Lower lobe of right lung (tissue), 2 donors: ENCODE measurements around the gene CCDC57. TPM values are rescaled to one million over a fixed set of nuclear protein-coding genes. Genes with fewer than 3 reads are reported as not detected.

Experiments used
- ATAC-seq, 2 donors: fragments of 200-7000 bp; cut with Tn5 transposase; one replicate each; pipeline ENCODE4 v1.9.1; 2020 to 2022; ENCODE audit warnings: mild to moderate bottlenecking in 2 of 2, moderate library complexity in 2 of 2
- DNase-seq: peaks from one replicate; pipeline ENCODE4 v3.0.0-alpha.2; 2020
- H3K27ac ChIP-seq: fragments of 200-600 bp; one replicate; pipeline ENCODE4 v1.8.0; 2022
- H3K27me3 ChIP-seq: fragments of 200-600 bp; one replicate; pipeline ENCODE4 v1.8.0; 2022; ENCODE audit warnings: low read depth
- H3K36me3 ChIP-seq: fragments of 200-600 bp; one replicate; pipeline ENCODE4 v1.8.0; 2022; ENCODE audit warnings: mild to moderate bottlenecking
- H3K4me1 ChIP-seq: fragments of 200-600 bp; one replicate; pipeline ENCODE4 v1.8.0; 2022
- H3K4me3 ChIP-seq: fragments of 200-600 bp; one replicate; pipeline ENCODE4 v1.8.0; 2022; ENCODE audit warnings: mild to moderate bottlenecking
- H3K9me3 ChIP-seq: fragments of 200-600 bp; one replicate; pipeline ENCODE4 v1.8.0; 2022
- intact Hi-C: fragments of 100-400 bp; cut with DNase I; formaldehyde crosslinking; loops from one replicate; pipeline ENCODE4 v1.11.0; 2022
- total RNA-seq: library from RNA; stranded (reverse); fragmentation: NEBNext Ultra II Directional; extraction: Animal tissue kit (Norgen Biotek cat#: 25700); gene quantifications from one replicate; pipeline ENCODE4 v1.2.1, GENCODE V29; 2021
- TF ChIP-seq, protein P1 (sequence below): fragments of 200-600 bp; IDR thresholded peaks from one replicate; pipeline ENCODE4 v1.8.0; 2022; ENCODE audit warnings: antibody characterized with exemption, mild to moderate bottlenecking
- donor health status: DM: no; HTN: yes; CAD: no; lungs with severe emphysema.

Gene CCDC57
- total RNA-seq, 1 donor from 2014 or later: 63.4 TPM

DNA sequence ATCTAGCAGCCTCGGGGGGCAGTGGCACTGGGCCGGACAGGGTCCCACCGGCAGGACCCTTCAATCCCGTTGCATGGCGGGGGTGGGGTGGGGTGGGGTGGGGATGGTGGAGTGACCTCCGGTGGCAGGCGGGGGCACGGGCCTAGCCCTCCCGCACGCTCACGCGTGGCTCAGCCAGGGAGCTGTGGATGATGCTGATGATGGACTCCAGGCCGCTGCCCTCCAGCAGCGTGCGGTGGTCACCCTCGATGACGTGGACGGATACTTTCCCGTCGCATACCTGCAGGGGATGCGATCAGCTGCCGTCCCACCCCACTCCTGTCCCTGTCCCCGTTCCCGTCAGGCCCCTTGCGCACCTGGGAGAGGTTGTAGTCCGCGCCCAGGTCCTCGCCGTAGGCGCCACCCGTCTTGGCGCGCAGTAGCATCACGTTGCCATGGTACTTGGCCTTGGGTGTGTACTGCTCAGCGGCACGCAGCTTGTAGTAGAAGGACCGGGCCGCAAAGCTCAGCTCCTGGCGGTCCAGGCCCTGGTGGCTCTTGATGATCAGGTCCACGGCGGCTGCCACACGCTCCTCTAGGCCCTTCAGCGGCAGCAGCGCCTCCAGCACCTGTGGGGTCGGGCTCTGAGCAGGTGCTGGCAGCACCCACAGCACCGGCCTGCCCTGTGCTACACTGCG, 133.5 kb downstream of the CCDC57 start:
- TF ChIP-seq, protein P1, sequence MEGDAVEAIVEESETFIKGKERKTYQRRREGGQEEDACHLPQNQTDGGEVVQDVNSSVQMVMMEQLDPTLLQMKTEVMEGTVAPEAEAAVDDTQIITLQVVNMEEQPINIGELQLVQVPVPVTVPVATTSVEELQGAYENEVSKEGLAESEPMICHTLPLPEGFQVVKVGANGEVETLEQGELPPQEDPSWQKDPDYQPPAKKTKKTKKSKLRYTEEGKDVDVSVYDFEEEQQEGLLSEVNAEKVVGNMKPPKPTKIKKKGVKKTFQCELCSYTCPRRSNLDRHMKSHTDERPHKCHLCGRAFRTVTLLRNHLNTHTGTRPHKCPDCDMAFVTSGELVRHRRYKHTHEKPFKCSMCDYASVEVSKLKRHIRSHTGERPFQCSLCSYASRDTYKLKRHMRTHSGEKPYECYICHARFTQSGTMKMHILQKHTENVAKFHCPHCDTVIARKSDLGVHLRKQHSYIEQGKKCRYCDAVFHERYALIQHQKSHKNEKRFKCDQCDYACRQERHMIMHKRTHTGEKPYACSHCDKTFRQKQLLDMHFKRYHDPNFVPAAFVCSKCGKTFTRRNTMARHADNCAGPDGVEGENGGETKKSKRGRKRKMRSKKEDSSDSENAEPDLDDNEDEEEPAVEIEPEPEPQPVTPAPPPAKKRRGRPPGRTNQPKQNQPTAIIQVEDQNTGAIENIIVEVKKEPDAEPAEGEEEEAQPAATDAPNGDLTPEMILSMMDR: no peak
- ATAC-seq: no peak
- Histone ChIP-seq H3K4me1 (no peaks in the 10 kb centered on the region), H3K4me3 (no peak overlapping the region), H3K9me3 (no peaks in the 10 kb centered on the region), H3K27ac (no peak overlapping the region), H3K27me3 (no peaks in the 10 kb centered on the region), H3K36me3 (peaks cover 57% of the 10 kb centered on the region)
- intact Hi-C loops: no loop called here
- DNase-seq: no peak

DNA sequence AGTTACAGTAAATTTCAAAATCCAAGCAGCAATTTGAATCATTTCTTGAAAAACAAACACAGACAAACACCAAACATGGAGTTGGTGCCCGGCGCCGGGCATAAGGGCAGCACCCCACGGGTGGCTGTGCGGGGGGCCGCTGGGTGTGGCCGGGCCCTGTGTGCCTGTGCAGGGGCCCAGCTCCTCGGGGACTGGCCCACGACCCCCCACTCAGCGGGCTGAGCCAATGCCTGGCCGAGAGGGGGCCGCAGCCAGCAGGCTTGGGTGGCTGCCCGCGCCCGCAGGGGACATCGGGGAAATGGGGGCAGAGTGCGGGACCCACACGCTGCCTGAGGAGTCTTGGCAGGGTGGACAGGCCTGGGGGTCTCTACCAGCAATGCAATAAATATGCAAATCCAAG, 134.2 kb downstream of the CCDC57 start:
- Histone ChIP-seq H3K9me3 (no peaks in the 10 kb centered on the region), H3K4me3 (no peak overlapping the region)

DNA sequence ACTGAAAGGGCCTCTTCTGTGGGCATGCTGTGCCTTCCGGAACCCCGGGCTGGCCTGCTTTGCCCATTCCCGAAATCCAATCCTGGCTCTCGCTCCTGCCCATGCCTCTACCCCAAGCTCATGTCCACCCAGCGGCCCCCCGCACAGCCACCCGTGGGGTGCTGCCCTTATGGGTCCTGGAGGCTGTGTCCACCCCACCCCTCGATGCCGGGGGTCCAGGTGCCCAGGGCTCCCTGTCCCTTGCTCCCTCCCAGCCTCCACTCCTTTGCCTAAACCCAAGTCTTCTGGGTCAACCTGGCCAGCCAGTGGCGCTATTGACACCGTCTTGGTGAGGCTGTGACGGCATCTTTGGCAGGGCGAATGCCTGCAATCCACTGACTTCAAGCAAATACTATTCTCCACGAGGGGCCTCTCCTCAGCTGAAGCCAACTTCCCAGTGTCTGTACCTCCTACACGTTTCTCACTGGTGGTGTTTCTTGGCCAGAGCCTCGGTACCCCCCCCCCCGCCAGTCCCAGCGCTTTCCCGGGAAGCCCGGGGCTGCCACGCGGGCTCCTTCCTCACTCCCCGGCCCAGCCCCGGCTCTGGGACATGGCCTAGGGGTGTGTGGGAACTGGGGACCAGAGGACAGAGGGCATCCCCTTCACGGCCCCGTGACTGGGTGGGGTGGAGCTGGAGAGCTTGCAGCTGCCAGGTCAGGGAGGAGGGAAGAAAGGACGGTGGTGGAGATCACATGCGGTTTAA, 134.9 kb downstream of the CCDC57 start:
- intact Hi-C loops: no loop called here
- Histone ChIP-seq H3K27ac (no peak overlapping the region), H3K9me3 (no peaks in the 10 kb centered on the region), H3K36me3 (peaks cover 44% of the 10 kb centered on the region), H3K4me3 (no peak overlapping the region), H3K4me1 (no peaks in the 10 kb centered on the region), H3K27me3 (no peaks in the 10 kb centered on the region)
- DNase-seq (no peak), ATAC-seq (no peak)
- TF ChIP-seq, protein P1: no peak

More for the DNA sequence above, 134.2 kb downstream of the CCDC57 start:
- Histone ChIP-seq H3K4me1 (no peaks in the 10 kb centered on the region), H3K27ac (no peak overlapping the region), H3K36me3 (peaks cover 50% of the 10 kb centered on the region), H3K27me3 (no peaks in the 10 kb centered on the region)
- TF ChIP-seq, protein P1: no peak
- ATAC-seq (no peak), DNase-seq (no peak)
- intact Hi-C loops: no loop called here

DNA sequence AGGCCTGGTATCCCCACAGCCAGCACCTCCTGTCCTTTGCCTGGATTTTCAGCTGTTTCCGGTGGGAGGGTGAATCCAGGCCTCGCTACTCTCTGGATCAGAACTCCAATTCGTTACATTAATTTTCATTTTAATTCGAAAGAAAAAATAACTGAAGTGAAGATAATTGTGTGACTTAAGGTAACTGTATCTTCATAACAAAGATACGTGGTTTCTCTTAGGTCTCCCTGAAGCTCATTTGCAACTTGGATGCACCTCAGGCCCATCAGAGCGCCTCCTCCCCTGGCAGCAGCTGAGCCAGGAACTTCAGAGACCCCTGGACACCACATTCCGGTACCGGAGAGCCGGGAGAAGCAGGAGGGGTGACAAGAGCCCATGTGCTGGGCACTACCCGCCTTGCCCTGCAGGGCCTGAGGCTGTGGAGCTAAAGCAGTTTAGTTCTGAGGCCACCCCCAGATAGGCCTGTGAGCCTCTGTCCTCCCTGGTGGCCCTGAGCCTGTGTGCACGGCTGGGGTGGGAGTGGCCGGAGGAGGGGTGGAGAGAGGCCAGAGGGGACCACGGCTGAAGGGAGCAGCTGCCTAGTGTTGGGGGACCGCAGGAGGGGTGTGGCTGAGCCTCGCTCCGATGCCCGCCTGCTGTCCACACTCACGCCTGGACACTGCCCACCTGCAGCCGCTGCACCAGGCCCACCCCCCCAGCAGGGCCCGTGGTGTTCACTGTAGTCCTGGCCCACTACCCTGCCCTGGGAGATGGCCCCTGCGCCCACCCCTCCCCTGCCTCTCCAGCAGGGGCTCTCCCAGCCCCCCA, 135.7 kb downstream of the CCDC57 start:
- Histone ChIP-seq H3K4me1 (no peaks in the 10 kb centered on the region), H3K36me3 (peaks cover 36% of the 10 kb centered on the region), H3K4me3 (no peak overlapping the region), H3K27ac (no peak overlapping the region), H3K9me3 (no peaks in the 10 kb centered on the region), H3K27me3 (no peaks in the 10 kb centered on the region)
- ATAC-seq (peak in 1 of 2 donors; percentile 2), DNase-seq (no peak)
- TF ChIP-seq, protein P1: no peak
- intact Hi-C loops: no loop called here

DNA sequence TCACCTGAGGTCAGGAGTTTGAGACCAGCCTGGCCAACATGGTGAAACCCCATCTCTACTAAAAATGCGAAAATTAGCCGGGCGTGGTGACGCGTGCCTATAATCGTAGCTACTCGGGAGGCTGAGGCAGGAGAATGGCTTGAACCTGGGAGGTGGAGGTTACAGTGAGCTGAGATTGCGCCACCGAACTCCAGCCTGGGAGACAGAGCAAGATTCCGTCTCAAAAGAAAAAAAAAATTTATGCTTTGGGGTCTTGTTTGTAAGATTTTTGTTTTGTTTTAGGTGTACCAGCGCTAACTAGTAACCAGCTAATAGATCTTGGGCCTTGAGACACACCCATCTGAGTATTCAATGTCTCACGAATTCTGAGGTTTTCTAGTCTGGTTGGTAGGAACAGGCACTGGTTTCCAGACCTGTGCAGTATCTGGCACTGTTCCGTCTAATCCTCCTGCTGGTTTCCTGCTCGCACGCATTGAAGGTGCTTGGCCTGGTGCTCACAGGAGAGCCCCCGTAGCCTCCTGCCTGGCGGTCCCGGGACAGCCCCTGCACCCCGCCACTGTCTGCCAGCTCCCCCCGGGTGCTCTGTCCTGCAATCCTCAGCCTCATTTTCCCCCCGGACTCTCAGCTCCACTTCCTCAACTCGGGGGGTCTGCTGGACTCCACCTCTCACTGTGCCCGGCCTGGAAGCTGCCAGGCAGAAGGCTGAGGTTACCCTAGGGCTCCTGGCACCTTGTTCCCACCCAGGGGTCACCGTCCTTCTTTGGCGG, 136.4 kb downstream of the CCDC57 start:
- ATAC-seq (no peak), DNase-seq (no peak)
- H3K27ac ChIP-seq: no peak overlapping the region
- no peaks in the 10 kb centered on the region for H3K4me1 ChIP-seq
- H3K36me3 ChIP-seq: peaks cover 28% of the 10 kb centered on the region
- TF ChIP-seq, protein P1: no peak
- H3K27me3 ChIP-seq: no peaks in the 10 kb centered on the region
- intact Hi-C loops: no loop called here
- no peaks in the 10 kb centered on the region for H3K9me3 ChIP-seq
- no peak overlapping the region for H3K4me3 ChIP-seq
